ENCODE data around the gene KCND1. TPM values are rescaled to one million over a fixed set of nuclear protein-coding genes. Genes with fewer than 3 reads are reported as not detected.

KCND1 gene
- total RNA-seq, 1 donor = 0.36 TPM

DNA sequence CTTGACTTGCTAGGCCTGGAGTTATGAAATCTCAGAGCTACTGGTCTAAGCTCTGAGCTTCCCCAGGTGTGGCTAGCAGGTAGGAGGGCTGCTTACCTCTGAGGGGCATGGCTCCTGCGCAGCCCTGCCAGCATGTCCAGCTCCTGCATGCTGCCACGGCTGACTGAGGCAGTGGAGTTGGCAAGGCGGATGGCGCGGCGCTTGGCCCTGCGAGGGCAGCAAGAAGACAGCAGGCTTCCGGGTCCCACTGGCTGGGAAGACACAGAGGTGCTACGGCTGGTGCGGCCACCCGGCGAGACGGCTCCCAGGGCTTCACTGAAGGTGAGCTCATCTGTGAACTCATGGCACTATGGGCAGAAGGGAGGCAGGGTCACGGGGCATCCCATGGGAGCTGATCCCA, 5.7 kb downstream of the KCND1 start:
- H3K36me3 ChIP-seq (ENCODE audit: insufficient read depth, low read length) = no peaks in the 10 kb centered on the region
- H3K9me3 ChIP-seq (ENCODE audit: low read depth, low read length) = no peaks in the 10 kb centered on the region
- H4K20me1 ChIP-seq (ENCODE audit: insufficient read depth, low read length) = no peaks in the 10 kb centered on the region
- H3K4me2 ChIP-seq (ENCODE audit: insufficient read depth, low read length) = no peak overlapping the region
- no peaks in the 10 kb centered on the region for H3K27me3 ChIP-seq (ENCODE audit: insufficient read depth, low read length)
- H3K79me2 ChIP-seq (ENCODE audit: insufficient read depth, low read length) = no peaks in the 10 kb centered on the region
- H3K4me3 ChIP-seq (ENCODE audit: insufficient read depth, low read length) = no peak overlapping the region
- peaks cover 7% of the 10 kb centered on the region for H3K4me1 ChIP-seq (ENCODE audit: insufficient read depth, low read length)
- TF ChIP-seq, protein P1, sequence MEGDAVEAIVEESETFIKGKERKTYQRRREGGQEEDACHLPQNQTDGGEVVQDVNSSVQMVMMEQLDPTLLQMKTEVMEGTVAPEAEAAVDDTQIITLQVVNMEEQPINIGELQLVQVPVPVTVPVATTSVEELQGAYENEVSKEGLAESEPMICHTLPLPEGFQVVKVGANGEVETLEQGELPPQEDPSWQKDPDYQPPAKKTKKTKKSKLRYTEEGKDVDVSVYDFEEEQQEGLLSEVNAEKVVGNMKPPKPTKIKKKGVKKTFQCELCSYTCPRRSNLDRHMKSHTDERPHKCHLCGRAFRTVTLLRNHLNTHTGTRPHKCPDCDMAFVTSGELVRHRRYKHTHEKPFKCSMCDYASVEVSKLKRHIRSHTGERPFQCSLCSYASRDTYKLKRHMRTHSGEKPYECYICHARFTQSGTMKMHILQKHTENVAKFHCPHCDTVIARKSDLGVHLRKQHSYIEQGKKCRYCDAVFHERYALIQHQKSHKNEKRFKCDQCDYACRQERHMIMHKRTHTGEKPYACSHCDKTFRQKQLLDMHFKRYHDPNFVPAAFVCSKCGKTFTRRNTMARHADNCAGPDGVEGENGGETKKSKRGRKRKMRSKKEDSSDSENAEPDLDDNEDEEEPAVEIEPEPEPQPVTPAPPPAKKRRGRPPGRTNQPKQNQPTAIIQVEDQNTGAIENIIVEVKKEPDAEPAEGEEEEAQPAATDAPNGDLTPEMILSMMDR (IDR thresholded peaks at IDR 0.05; ENCODE audit: extremely low read depth, low read depth, low read length) = no peak
- DNase-seq (ENCODE audit: insufficient read length, low spot score, missing footprints) = no peak
- H2AFZ ChIP-seq (ENCODE audit: low read length) = no peak overlapping the region
- H3K27ac ChIP-seq (ENCODE audit: low read depth, low read length) = no peak overlapping the region

DNA sequence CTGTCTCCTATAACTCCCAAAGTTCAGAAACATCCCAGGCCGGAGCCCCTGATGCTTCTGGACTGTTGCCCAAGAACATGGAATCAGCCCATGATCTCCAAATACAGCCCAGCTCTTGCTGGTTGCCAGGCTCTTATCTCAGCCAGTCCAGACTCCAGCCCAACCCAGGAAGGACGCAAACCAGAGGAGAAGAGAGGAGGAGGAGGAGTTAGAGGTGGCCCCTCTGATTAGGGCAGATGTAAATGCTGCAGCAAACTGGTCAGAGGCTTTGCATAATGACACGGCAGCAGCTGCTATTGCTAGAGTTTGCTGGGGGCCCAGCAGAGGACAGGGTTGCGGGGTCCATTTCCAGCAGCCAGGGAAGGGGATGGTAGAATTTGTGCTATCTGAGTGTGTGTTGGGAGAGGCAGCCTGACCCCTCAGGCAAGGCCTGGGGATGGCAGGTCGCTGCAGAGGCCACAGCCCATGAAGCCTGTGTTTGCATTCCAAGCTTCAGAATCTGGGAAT, 10.0 kb downstream of the KCND1 start:
- H3K27me3 ChIP-seq (ENCODE audit: insufficient read depth, low read length) = no peaks in the 10 kb centered on the region
- no peak overlapping the region for H2AFZ ChIP-seq (ENCODE audit: low read length)
- peaks cover 2% of the 10 kb centered on the region for H4K20me1 ChIP-seq (ENCODE audit: insufficient read depth, low read length)
- no peaks in the 10 kb centered on the region for H3K36me3 ChIP-seq (ENCODE audit: insufficient read depth, low read length)
- peaks cover 6% of the 10 kb centered on the region for H3K79me2 ChIP-seq (ENCODE audit: insufficient read depth, low read length)
- no peak overlapping the region for H3K4me2 ChIP-seq (ENCODE audit: insufficient read depth, low read length)
- no peaks in the 10 kb centered on the region for H3K9me3 ChIP-seq (ENCODE audit: low read depth, low read length)
- TF ChIP-seq, protein P1 (IDR thresholded peaks at IDR 0.05; ENCODE audit: extremely low read depth, low read depth, low read length) = no peak
- no peak overlapping the region for H3K27ac ChIP-seq (ENCODE audit: low read depth, low read length)
- no peak for DNase-seq (ENCODE audit: insufficient read length, low spot score, missing footprints)
- H3K4me3 ChIP-seq (ENCODE audit: insufficient read depth, low read length) = no peak overlapping the region
- H3K4me1 ChIP-seq (ENCODE audit: insufficient read depth, low read length) = peaks cover 7% of the 10 kb centered on the region

DNA sequence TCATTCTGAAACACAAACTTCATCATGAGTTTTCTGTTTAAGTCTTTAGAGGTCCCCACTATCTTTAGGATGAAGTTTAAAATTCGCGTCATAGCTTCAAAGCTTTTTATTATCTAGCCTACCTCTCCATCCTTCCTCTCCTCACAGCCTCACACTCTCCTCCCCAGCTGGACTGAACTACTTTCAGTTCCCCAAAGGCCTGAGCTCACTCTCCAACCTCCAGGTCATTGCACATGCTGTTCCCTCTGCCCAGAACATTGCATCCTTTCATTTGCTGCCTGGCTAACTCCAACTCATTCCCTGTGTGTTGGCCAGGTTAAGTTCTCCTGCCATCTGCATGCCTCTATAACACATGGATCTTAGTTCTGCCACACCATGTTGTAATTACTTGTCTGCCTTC, 11.4 kb downstream of the KCND1 start:
- Histone ChIP-seq H2AFZ (ENCODE audit: low read length) (no peak overlapping the region), H3K9me3 (ENCODE audit: low read depth, low read length) (no peaks in the 10 kb centered on the region), H3K79me2 (ENCODE audit: insufficient read depth, low read length) (peaks cover 19% of the 10 kb centered on the region), H3K4me1 (ENCODE audit: insufficient read depth, low read length) (peaks cover 16% of the 10 kb centered on the region), H3K27me3 (ENCODE audit: insufficient read depth, low read length) (no peaks in the 10 kb centered on the region), H3K4me2 (ENCODE audit: insufficient read depth, low read length) (no peak overlapping the region), H3K4me3 (ENCODE audit: insufficient read depth, low read length) (no peak overlapping the region), H3K36me3 (ENCODE audit: insufficient read depth, low read length) (peaks cover 8% of the 10 kb centered on the region), H3K27ac (ENCODE audit: low read depth, low read length) (no peak overlapping the region), H4K20me1 (ENCODE audit: insufficient read depth, low read length) (peaks cover 15% of the 10 kb centered on the region)
- TF ChIP-seq, protein P1 (IDR thresholded peaks at IDR 0.05; ENCODE audit: extremely low read depth, low read depth, low read length) = no peak
- DNase-seq (ENCODE audit: insufficient read length, low spot score, missing footprints) = no peak

DNA sequence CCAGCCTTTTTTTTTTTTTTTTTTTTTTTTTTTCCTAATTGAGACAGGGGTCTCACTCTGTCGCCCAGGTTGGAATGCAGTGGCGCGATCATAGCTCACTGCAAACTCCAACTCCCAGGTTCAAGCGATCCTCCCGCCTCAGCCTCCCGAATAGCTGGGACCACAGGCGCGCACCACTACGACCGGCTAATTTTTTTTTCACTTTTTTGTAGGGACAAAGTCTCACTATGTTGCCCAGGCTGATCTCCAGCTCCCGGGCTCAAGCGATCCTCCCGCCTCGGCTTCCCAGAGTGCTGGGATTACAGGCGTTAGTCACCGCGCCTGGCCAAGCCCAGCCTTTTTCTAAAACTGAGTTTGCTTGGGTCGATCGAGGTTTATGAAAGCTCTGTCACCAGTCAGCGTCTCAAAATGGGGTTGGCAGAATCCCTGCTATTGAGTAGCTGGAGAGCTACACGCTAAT, 13.0 kb downstream of the KCND1 start:
- no peak for DNase-seq (ENCODE audit: insufficient read length, low spot score, missing footprints)
- TF ChIP-seq, protein P1 (IDR thresholded peaks at IDR 0.05; ENCODE audit: extremely low read depth, low read depth, low read length) = no peak
- Histone ChIP-seq H2AFZ (ENCODE audit: low read length) (peak overlapping the region; percentile 66), H3K4me1 (ENCODE audit: insufficient read depth, low read length) (peaks cover 18% of the 10 kb centered on the region), H3K4me2 (ENCODE audit: insufficient read depth, low read length) (peak overlapping the region; percentile 85), H3K79me2 (ENCODE audit: insufficient read depth, low read length) (peaks cover 35% of the 10 kb centered on the region), H3K36me3 (ENCODE audit: insufficient read depth, low read length) (peaks cover 14% of the 10 kb centered on the region), H3K9me3 (ENCODE audit: low read depth, low read length) (no peaks in the 10 kb centered on the region), H3K27me3 (ENCODE audit: insufficient read depth, low read length) (no peaks in the 10 kb centered on the region), H3K27ac (ENCODE audit: low read depth, low read length) (peak overlapping the region; percentile 100), H3K4me3 (ENCODE audit: insufficient read depth, low read length) (peak overlapping the region; percentile 79), H4K20me1 (ENCODE audit: insufficient read depth, low read length) (peaks cover 19% of the 10 kb centered on the region)
